VCaP (cell line): Measurements from ENCODE around the gene SLC22A4.

Source experiments
- H3K27ac ChIP-seq: fragments of 450-650 bp; 2 replicates; pipeline ENCODE4 v1.5.1; 2017
- TF ChIP-seq, protein P1 (sequence below): fragments of 450-650 bp; conservative IDR thresholded peaks from 2 replicates; pipeline ENCODE4 v1.5.1; 2017; ENCODE audit warnings: mild to moderate bottlenecking, moderate library complexity

SLC22A4 gene

DNA sequence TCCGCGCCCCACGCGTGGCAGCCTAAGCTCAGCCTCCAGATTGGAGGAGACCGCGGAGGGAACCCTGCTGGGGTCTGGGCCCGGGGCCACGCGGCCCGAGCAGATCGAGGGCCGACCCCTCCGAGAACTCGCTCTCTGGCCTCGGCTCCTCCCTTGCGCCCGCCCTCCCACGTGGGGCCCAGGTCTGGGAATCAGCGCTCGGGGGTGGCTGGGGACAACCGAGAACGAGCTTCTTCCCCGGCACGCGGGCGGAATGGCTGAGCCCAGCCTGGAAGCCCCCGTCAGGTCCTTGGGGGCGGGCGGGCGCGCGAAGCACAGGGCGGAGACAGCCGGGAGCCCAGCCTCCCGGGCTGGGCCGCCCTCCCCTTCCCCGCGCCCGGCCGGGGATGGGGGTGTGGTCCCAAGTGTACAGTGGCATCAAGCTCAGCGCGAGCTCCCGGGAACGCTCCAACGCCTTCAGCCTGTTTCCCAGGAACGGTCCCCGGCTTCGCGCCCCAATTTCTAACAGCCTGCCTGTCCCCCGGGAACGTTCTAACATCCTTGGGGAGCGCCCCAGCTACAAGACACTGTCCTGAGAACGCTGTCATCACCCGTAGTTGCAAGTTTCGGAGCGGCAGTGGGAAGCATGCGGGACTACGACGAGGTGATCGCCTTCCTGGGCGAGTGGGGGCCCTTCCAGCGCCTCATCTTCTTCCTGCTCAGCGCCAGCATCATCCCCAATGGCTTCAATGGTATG, at the start of gene SLC22A4:
Gene SLC22A4 (plus strand): TSS at position 403 of the 736 bp plus-strand sequence. CDS start 223 bp downstream, at position 626.
- H3K27ac ChIP-seq: peak within 1 kb of the TSS; percentile 94
- TF ChIP-seq, protein P1, sequence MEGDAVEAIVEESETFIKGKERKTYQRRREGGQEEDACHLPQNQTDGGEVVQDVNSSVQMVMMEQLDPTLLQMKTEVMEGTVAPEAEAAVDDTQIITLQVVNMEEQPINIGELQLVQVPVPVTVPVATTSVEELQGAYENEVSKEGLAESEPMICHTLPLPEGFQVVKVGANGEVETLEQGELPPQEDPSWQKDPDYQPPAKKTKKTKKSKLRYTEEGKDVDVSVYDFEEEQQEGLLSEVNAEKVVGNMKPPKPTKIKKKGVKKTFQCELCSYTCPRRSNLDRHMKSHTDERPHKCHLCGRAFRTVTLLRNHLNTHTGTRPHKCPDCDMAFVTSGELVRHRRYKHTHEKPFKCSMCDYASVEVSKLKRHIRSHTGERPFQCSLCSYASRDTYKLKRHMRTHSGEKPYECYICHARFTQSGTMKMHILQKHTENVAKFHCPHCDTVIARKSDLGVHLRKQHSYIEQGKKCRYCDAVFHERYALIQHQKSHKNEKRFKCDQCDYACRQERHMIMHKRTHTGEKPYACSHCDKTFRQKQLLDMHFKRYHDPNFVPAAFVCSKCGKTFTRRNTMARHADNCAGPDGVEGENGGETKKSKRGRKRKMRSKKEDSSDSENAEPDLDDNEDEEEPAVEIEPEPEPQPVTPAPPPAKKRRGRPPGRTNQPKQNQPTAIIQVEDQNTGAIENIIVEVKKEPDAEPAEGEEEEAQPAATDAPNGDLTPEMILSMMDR: no peak

DNA sequence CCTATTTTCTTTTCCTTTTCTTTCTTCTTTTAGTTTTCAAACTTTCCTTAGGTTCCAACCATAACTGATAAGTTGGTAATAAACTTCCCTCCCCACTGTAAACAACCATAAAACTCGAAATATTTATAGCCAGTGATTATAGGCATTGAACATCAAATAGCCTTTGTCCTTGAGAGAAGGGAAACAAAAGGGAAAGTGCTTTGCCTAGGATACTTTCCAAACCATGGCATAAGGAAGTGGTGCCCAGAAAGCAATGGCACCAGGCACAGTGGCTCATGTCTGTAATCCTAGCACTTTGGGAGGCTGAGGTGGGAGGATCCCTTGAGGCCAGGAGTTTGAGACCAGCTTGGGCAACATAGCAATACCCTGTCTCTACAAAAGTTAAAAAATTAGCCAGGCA, 48.6 kb upstream of the SLC22A4 start:
- TF ChIP-seq, protein P1: no peak
- H3K27ac ChIP-seq: no peak overlapping the region

DNA sequence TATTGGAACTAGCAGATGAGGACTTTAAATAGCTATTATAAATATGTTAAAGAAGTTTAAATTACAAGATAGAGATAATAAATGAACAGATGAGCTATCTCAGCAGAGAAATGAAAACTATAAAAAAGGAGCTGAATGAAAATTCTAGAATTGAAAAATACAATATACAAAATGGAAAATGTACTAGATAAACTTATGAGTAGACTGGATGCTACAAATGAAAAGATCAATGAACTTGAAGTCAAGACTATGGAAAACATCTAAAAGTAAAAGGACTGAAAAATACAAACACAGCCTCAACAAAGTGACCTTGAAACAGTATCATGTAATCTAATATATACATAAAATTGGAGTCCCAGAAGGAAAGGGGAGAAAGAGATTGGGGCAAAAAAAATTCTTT, 47.4 kb upstream of the SLC22A4 start:
- TF ChIP-seq, protein P1: no peak
- H3K27ac ChIP-seq: no peak overlapping the region

GRCh38 chr5:132250547-132250946, 43.6 kb upstream of the SLC22A4 start:
- TF ChIP-seq, protein P1: no peak
- H3K27ac ChIP-seq: no peak overlapping the region

DNA sequence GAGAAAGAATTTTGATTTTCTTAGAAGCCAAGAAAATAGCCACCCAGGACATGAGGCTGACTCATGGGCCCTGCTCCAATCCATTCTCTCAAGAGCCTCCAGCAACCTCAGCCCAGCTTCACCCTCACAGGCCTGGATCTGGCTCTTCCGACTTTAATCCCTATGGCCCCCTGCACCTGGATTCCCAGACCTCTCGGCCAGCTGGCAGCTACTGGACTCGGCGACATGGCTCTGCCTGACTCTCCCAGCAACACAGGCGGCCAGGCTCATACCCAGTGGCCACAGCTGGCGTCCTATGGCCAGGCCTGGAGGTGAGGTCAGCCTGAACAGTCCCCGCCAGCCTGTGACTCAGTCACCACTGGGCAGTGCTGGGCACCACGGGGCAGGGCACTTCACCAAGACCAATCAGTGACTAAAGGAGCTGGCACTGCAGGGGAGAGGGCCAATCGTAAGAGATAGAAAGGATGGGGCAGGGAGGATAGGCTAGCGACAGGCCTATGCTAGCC, 42.9 kb upstream of the SLC22A4 start:
- H3K27ac ChIP-seq: no peak overlapping the region
- TF ChIP-seq, protein P1: no peak

- H3K27ac ChIP-seq: no peak overlapping the region
- TF ChIP-seq, protein P1: no peak
Measured at GRCh38 chr5:132253008-132253441, 41.2 kb upstream of the SLC22A4 start.

DNA sequence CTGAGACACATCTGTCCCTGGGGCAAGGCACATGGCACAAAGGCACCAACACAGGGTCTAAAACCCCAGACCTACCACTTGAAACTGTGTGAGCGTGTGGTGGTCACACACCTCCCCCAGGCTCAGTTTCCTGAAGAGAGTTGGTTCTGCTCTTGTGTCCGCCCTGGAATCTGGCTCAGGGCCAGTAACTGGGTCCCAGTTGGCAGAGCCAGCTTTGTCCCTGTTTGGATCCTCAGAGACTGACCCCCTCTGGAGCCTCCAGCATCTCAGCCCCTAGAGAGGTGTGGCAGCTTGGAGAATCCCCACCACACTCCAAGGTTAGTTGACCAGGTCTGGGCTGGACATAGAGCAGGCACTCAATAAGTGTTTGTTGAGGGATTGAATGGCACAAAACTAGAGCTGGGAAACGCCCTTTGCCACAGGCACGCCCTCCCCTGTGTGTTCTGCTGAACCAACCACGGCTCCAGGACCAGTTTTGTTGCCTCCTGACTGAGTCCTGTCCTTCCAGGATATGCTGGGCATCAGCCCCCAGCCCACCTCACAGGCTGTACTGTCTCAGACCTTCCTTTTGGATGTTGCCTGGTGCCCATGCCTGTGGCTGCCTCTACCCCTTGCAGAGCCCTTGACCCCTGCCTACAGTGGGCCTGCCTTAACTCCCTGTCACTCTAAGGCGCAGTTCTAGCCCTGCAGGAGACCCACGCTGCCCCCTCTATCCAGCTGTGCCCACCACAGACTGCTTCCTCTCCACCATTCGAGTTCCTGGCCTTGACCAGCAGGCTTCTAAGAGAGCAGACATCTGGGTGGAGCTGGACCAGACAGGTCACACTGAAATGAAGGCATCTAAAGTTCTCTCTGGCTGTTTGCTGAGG, 40.5 kb upstream of the SLC22A4 start:
- TF ChIP-seq, protein P1: no peak
- no peak overlapping the region for H3K27ac ChIP-seq
